ENCODE measurements around the gene COL13A1.

COL13A1 gene

DNA sequence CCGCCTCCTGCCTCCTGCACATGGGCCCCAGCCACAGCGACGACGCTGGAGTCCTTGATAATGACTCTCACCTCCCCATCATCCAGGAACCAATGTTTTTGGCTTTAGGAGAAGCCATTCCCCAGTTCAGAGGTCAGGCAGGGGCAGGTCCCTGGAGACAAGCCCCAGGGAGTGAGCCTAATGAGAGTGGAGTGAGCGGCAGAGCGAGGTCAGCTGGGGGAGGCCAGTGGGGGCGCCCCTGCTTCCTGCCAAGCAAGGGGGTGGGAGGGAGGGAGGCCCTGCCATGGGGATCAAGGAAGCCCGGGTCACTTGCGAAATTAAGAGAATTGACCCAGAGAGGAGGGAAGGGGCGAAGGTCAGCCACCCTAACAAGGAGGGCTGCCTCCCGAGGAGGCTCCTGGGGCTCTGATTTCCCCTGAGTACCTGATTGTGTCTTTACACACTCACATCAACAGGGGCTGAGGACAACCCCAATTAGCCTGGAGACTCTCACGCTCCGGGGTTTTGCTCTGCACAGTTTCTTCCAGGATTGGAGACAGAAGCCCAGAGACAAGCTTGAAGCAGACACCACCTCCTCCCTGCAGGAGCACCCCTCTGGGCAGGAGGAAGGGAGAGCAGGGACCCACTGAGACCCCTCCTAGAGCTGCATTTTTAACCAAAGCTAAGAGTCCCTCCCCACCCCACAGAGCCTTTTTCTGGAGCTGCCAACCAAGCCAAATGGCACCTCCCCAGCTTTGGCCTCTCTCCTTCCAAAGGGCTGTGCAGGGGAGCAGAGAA is 112.1 kb downstream of the COL13A1 start:
- no peak for DNase-seq

- DNase-seq = peak; percentile 30
Measured at GRCh38 chr10:69914398-69915214, 112.9 kb downstream of the COL13A1 start.

DNA sequence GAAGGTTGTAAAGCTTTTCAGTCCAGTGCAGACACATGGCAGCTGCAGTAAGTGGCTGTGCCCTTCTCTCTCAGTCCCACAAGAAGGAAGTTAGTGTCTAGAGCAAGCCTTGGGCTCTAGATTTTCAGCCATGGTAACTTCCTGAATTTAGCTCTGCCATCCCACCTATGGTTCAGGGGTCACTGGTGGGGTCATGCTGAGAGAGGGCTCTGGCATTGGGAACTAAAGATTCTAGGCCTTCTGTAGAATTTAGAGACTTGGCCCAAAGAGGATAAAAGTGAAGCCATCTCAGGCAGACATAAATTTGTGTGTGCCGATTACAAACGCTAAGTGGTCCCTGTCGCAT is 113.5 kb downstream of the COL13A1 start:
- DNase-seq = no peak

DNA sequence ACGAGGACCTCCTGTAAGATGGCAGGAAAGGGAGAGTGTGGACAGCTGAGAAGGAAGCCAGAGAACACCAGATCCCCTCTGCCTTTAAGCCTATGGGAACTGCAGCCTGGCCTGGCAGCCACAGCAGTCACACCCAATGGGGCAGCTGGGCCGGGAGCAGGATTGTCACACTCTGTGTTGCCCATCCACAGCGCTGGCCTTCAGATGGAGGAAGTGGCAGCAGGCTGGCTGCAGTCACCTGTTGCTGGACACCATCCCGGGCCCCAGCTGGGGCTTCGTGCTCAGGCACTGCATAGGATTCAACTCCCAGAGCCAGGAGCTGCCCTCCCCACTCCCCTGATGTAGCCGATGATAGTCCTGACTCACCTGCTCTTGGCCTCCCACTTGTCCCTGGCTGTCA is 114.4 kb downstream of the COL13A1 start:
- DNase-seq = no peak

DNA sequence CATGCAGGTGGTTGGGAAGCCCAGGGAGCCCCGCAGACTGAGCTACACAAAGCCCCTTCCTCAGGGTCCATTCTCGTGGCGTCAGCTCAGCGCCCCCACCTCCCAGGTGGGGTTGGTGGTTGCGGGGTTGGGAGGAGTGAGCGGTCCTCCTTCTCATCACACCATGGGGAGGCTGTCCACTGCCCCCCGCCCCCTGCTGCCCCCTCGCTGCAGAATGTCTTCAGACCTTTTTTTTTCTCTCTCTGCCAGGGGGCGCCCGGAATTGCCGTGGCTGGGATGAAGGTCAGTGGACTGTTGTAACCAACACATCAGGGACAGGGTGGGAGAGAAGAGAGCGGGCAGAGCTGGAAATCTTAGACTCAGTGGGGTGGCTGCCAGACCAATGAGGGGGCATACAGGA is 116.3 kb downstream of the COL13A1 start:
- no peak for DNase-seq

DNA sequence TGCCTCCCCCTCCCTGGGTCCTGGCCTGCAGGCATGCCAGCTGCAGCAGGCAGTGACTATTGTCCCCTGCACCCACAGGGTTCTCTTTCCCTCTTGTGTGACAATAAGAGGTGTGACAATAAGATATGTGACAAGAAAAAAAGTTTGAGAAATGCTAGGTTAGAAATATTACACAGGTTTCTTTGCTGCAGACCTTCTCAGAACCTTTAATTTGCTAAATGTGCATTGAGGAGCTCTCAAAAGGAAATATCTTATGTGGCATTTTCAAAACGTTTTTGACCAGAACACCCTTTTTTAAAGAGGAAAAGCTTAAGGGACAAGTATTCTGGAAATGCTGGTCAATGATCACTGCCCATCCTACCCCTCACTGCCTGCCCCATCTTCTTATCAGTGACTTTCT is 117.5 kb downstream of the COL13A1 start:
- no peak for DNase-seq

GRCh38 chr10:69925111-69925510 is 123.4 kb downstream of the COL13A1 start:
- DNase-seq = no peak

GRCh38 chr10:69928339-69928738 is 126.6 kb downstream of the COL13A1 start:
- no peak for DNase-seq

GRCh38 chr10:69929575-69929974 is 127.9 kb downstream of the COL13A1 start:
- DNase-seq = no peak

DNA sequence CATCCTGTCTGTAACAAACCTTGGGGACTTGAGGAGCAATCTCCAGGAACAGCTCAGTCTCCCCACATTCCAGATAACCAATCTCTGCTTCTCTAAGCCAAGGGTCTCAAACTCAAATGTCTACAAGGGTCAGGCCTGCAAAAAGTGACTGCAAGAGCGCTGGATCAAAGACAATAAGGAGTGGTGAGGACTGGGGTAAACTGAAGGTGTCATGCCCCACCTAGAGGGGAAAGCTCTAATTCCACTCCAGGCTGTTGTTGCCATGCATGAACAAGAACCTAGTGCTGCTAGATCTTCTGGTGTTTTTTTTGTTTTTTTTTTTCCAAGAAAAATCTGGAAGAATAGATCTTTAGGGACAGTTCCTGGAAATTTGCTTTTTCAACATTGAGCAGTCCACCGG is 133.1 kb downstream of the COL13A1 start:
- no peak for DNase-seq

DNA sequence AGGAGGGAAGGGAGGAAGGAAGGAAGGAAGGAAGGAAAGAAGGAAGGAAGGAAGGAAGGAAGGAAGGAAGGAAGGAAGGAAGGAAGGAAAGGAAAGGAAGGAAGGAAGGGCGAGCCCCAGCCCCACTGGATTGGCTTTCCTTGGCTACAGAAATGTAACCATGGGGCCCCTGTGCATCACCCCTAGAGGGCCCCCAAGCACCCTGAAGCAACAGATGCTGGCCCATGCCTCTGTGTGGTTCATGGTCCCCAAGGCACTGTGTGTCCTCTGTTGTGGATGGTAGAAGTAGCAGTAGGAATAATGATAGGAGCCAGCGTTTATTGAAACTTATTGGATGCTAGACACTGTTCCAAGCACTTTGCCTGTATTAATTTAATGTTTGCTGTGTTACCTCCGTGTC is 134.4 kb downstream of the COL13A1 start:
- no peak for DNase-seq

DNA sequence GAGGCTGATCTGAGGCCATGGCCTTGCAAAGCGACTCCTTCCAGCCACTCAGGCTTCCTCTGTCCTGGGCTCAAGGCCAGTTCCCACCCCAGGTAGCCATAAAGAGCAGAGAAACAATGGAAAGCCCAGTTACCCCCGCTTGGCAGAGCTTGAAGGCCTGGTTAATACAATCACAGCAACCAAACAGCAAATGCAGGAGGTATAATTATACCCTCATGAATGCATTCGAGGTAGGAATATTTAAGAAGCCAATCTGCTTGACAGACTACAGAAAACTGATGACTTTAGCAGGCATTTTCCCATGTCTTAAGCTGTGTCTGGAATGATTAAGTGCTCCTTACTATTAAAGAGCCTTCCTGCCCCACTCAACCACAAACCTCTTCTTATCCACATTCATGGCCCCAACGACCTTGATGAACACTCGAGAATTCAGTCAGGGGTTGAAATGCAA is 136.9 kb downstream of the COL13A1 start:
- DNase-seq = no peak

DNA sequence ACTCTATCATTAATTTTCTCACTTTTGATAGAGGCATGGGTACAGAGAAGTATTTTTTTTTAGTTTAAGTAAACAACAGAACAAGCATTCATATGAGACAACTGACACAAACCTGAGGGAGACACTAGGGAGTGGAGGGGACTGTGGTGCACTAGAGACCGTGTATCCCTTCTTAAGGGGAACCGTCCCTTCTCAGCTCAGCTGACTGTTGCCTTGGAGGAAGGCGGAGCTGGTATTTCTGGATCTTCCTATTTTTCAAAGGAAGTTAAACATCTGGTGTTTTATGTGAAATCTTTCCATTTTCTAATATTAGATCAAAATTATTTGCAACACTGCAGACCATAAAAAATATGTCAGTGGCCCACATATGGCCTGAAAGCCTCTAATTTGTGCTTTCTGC is 137.4 kb downstream of the COL13A1 start:
- DNase-seq = no peak

DNA sequence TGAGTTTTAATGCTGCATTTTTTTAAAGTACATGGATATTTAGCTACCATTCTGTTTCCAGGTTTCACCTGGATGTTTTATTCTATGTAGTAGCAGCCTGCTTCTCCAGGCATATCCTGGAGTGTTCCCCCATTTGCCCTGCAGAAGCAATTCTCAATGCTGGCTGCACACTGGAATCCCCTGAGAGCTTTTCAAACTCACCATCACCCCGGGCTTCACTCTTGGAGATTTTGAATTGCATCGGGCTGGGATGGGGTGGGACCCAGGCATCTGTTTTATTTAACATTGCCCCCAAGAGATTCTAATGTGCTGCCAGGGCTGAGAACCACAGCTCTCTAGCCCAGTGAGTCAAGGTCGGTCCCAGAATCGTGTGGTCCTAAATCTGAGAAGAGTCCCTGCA is 137.8 kb downstream of the COL13A1 start:
- DNase-seq = no peak

DNA sequence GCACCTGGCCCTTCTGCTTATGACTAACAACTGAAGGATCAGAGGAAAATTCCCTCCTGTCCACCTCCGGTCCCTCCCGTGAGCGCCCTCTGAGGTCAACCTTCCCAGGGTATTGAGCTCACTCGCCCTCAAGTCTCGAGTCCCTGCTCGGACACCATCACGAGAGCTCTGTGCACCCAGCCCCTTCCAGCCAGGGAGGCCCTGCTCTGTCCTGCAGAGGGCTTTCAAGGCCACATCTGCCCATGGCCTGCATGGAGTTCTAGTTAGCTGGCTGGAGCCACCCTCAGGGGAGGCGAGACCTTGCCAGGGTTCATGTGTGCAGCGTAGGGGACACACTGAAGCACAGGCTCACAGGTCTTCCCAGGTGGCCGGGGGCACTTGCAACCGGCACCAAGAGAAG is 140.0 kb downstream of the COL13A1 start:
- DNase-seq = no peak

DNA sequence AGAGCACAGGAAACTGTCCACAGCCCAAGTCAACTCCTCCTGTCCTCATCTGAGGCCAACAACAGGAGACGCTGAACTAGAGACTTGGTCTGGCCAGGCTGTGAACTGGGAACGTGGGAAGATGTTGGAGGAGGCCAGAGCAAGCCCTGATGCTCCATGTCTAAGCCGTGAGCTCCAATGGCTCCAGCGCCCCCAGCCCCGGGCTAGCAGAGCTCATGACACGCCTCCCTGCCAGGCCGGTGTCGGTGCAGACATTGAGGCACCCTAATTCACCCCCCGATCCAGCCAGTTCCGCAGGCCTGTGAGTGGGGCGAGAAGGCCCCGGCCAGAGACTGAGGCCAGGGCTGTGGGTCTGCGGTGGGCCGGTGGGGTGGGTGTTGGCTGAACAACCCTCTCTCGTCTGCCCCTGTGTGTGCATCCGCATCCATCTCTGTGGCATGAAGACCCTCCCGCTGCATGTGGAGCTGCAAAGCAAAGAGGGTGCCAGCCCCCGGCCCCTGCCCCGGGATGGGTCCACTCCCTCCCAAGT is 141.7 kb downstream of the COL13A1 start:
- DNase-seq = no peak

DNA sequence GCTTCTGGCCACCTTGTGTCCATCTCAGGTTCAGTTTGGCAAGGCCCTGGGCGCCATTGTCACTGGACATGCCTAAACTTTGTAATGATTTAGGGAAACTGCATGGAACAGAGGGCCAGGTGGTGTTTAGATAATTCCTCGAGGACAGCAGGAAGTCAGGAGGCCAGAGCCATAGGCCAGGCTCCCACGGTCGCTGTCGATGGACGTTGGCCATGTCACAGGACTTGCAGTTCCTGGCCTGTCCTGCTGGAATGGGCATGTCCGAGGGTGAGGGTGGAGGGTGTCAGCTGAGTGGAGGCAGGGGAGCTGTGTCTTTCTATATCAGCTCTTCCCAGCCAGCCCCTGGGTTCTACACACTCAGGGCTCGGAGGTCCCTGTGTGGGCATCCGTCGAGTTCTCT is 143.1 kb downstream of the COL13A1 start:
- DNase-seq = no peak

- DNase-seq = no peak
Measured at GRCh38 chr10:69948261-69948660, 146.6 kb downstream of the COL13A1 start.

DNA sequence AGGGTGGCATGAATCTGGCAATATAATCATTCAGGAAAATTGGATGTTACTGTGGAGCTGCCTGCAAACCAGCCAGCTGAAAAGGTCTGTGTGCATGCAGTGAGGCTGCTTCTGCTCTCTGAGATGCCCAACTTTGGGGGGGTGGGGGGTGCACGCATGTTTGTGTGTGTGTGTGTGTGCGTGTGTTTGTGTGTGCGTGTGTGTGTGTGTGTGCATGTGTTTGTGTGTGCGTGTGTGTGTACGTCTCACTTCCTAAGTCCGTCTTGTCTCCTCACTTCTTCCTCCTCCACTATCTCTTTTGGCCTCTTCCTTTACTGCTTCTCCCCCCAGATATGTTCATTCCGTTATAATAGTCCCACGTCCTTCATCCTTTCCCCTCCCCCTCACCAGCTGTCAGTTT is 148.1 kb downstream of the COL13A1 start:
- DNase-seq = no peak

DNA sequence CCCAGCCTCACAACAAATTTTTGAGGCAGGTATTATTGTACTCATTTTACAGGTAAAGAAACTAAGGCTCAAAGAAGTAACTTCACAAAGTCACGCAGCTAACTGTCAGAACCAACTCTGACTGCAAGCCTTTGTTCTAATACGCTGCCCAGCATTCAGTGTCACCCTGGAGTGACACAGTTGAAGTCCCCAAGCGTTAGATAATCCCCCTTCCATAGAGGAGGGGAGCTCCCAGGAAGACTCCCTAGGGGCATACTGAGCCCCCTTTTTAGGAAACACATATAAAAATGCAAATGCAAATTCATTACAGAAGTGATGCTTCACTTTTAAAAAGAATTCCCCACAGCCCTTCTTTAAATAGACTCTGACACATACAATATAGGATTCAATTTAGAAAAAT is 150.0 kb downstream of the COL13A1 start:
- no peak for DNase-seq

DNA sequence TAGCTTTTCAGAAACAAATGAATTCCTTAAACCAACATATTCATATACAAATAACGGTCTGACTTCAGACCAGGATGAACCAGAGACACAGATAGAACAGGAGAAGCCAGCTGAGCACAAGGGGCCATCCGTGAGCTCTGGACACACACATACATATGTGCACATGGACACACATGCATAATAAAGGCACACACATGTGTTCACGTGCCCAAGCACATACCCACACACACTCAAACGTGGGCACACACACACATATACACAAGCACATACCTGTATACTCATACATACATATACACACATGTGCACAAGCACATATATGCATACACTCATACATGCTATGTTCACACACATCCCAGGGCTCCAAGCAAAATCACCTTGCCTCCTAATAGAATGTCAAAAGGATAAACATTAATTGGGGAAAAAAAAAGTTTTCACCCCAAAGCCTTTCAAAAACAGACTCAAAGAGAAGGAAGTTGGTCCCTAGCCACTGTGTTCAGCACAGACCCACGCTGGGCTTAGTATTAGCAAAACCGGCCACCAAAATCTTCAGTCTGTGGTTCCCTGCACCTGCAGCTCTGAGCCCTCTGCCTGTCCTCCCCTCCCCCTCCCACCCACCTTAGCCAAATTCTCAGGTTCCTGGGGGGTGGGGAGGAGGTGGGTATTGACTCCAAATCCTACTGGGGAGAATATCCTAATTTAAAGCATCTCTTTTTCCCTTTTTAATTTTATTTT is 150.5 kb downstream of the COL13A1 start:
- no peak for DNase-seq

DNA sequence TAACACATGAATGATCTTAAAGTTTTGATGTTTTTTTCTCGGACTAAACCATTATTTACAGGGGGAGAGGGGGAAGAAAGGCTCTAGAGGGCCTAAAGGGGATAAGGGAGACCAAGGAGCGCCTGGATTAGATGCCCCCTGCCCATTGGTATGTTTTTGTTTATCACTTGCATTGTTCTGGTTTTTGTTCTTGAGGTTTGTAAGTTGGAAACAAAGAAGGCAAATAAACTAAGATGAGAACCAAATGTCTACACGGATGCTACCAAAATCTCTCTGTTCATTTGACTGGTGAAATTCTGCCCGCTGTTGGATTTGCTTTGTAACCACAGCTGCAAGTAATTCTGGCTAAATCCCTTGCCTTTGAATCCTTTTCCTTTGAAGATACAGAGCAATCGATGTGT is 151.1 kb downstream of the COL13A1 start:
- no peak for DNase-seq

DNA sequence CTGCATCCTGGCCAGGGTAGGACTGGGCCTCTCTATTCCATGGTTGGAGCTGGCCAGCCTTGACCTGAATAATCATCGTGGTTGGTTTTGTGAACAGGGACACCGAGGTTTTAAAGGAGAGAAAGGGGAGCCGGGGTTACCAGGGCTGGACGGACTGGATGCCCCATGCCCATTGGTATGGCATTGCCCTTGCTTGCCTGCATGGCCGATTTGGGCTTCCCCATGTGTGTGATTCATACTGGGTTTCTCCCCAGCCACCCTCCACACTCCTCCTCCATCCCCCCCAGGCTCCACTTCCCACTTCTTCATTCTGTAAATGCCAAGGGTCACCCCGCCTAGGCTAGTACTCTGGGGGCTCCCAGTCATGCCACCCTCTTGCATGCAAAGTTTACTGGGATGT is 152.1 kb downstream of the COL13A1 start:
- DNase-seq = no peak

All from NCI-H774 (cell line).